NCI-H1092 treated with DMSO at 0.1 percent for 48 hours (cell line): ENCODE measurements around the gene LRRC37A3.
"Not testable (repeated sequence)": the region's sequence is repeated elsewhere in the genome, so short reads cannot be mapped to it uniquely, and the experiment has no call there.

Experiments used
- DNase-seq: peaks from one replicate; lab custom pipeline; 2025; lab: John Stamatoyannopoulos, UW

Gene LRRC37A3

DNA sequence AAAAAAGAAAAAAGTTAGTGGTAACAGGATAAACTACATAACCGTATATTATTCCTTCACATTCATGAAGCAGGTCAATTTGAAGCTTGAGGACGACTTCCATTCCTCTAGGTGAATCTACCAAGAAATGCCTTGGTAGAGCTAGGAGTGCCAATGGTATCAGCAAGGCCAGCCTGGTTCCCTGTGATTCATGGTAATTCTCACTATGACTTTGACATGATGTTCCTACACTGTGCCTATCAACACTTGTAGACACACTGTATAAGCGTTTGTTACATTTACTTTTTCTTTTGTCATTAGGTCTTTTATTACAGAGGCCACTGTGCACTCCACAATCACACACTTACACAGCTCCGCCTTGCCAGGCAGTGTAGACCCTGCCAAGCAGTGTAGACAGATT is 7.2 kb upstream of the LRRC37A3 start:
- DNase-seq, result not testable (repeated sequence)

DNA sequence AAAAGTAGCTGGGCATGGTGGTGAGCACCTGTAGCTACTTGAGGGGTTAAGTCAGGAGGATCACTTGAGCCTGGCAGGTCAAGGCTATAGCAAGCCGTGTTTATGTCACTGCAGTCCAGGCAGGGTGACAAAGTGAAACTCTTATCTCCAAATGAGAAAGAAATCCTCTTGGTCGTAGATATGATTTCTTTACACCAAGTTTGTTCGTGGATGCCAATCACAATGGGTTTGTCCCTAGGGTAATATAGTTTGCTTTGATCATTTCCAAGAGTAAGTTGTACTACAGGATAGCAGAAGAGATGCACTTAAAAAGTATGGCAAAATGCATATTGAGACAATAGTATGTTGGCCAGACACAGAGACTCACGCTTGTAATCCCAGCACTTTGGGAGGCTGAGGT is 6.0 kb upstream of the LRRC37A3 start:
- DNase-seq, result not testable (repeated sequence)

DNA sequence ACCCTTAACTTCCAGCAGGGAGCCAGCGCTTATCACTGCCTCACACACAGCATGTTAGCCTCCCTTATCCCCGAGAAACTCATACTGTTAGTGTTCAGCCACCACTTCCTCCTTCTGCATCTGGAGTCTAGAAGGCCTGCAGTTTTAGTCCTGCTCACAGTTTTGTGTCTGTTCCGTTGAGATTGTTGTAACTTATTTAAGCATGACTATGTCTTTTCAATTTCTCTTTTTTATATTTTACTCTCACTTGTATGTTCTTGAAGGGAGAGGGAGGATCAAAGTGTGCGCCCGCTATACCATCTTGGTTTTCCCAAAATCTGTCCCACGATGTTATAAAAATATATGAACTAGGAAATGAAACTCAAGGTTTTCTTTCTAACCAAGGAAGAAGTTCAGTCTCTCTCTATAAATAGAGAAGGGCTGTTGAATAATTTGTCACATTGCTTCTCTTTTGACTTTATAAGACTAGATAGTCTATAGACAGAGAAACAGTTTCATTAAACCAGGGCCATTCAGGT is 3.8 kb upstream of the LRRC37A3 start:
- not testable (repeated sequence) for DNase-seq

DNA sequence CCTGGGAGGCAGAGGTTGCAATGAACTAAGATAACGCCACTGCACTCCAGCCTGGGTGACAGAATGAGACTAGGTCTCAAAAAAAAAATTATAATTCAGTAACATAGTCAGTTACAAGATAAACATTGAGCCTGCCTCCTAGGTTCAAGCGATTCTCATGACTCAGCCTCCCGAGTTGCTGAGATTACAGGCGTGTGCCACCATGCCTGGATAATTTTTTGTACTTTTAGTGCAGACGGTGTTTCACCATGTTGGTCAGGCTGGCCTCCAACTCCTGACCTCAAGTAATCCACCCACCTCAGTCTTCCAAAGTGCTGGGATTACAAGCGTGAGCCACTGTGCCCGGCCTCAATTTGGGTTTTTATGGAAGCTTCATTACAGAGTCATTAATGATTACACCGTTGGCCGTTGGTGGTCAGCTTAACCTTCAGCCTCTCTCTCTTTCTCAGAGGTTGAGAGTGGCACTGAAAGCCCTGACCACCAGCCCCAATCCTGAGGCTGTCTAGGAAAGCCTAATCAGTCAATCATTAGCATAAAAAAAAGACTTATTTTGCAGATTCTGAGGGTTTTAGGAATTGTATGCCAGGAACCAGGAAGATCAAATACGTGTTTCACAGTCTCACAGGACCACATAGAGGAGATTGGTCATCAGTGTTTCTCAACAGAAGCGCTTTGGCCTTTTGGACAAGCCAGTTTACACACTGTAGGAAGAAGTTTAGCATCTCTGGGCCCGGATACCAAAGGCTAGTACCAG is 1.3 kb upstream of the LRRC37A3 start:
- DNase-seq, result no peak

DNA sequence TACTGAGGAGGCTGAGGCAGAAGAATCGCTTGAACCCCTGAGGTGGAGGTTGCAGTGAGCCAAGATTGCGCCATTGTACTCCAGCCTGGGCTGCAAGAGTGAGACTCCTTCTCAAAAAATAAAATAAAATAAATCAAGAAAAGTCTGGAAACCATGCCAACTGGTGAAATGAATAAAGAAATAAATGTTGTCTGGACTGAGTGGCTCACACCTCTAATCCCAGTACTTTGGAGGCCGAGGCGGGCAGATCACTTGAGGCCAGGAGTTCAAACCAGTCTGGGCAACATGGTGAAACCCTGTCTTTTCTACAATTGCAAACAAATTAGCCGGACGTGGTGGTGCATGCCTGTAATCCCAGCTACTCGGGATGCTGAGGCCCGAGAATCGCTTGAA is 744 bp upstream of the LRRC37A3 start:
- no peak for DNase-seq

DNA sequence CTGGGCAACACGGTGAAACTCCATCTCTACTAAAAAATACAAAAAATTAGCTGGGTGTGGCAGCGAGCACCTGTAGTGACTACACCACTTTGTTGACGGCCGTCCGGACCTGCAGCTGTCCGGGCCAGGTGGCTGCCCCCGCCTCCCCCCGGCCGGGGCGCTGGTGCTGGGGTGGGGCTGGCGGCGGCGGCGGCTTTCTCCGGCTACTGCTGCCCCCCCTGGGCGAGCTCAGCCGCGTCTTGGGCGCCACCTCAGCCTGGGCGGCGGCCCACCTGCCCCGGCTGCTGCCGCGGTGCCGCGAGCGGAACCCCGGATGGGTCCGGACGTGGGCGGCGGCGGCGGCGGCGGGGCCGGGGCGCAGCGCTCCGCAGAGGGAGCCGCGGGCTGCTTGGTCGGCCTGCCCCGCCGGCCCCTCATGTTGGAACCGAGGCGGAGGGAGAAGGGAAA is 413 bp downstream of the LRRC37A3 start:
- not testable (repeated sequence) for DNase-seq

DNA sequence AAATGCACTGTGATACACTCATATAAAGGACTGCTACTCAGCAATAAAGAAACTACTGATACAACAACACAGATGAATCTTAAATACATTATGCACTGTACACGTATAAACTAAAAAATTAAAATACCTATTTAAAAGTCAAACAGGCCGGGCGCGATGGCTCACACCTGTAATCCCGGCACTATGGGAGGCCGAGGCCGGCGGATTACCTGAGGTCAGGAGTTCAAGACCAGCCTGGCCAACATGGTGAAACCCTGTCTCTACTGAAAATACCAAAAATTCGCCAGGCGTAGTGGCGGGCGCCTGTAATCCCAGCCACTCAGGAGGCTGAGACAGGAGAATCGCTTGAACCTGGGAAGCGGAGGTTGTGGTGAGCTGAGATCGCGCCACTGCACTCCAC is 1.7 kb downstream of the LRRC37A3 start:
- not testable (repeated sequence) for DNase-seq

DNA sequence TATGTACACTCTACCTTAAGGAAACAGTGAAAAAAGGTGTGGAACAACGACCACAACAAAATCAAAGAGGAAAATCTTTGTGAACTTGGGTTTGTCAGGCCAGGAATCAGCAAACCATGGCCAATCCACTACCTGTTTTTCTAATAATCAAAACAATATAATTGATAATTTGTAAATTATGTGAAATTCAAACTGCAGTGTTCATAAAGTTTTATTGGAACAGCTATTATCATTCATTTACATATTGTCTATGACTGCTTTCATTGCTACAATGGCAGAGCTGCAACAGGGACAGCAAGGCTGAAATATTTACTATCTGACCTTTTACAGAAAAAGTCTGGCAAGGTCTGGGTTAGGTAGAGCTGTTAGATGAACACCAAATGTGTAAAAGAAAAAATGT is 4.0 kb downstream of the LRRC37A3 start:
- DNase-seq, result not testable (repeated sequence)

DNA sequence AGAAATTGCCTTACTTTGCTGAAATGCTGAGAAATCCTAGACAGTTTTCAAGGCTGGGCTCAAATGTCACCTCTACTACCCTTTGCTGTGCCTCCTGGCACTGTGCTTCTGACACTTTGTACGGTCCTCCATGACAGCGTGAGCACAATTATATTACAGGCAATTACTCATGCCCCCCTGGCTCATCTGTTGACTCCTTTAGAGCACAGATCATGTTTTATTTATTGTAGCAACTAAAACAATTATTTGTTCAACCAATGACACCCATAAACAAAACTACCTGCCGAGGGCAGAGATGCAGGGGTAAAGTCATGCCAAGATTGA is 9.1 kb downstream of the LRRC37A3 start:
- DNase-seq, result not testable (repeated sequence)

DNA sequence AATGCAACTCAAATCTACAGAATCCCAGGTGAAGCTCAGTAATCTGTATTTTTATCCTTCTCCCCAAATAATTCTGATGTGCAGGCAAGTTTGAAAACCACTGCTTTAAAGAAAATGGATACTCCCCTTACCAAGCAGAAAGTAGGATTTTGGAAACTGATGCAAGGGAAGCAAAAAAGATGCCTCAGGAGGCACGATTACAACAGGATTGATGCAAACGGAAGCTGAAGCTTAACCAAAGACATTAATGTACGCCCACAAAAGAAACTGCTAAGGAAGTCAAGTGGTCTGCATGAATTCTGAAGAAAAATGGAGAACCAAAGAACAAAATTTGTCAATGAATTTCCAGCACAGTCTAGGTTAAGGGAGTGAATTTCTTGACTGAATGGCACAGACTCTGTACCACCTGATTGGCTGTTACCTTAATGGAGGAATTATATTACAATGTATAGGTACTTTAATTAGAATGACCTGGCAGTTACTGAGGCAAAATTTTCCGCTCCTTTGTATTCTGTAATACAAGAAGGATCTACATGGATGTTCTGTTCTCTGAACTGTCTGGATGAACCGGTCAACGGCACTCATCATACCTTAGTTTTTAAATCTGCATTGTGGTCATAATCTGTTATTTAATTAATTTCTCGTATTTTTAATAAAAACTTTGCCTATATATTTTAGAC is 9.6 kb downstream of the LRRC37A3 start:
- DNase-seq, result not testable (repeated sequence)

DNA sequence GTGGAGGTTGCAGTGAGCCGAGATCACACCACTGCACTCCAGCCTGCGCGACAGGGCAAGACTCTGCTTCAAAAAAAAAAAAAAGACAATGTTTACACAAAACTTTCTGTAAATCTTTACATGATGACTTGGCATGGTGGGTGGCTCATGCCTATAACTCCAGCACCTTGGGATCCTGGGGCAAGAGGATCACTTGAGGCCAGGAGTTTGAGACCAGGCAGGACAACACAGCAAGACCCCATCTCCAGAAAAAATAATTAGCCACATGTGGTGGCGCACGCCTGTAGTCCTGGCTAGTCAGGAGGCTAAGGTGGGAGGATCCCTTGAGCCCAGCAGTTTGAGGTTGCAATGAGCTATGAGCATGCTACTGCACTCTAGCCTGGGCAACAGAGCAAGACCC is 15.2 kb downstream of the LRRC37A3 start:
- not testable (repeated sequence) for DNase-seq

DNA sequence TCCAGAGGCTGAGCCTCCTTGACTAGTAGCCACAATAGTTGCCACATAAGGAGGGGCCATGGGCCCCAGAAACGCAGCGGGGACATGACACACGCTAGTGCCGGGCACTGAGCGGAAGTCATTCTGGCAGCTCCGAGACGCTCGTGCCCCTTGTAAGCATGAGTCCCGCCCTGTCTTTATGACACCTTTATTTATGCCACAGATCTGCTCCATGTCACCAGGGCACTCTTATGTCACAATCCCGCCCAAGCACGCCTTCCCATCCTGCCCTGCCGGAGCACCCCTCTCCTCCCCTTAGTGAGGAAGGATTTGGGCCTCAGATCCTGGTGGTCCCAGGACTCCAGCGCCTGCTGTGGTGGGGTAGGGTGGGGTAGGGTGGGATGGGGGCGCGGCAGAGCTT is 22.1 kb downstream of the LRRC37A3 start:
- DNase-seq, result not testable (repeated sequence)

DNA sequence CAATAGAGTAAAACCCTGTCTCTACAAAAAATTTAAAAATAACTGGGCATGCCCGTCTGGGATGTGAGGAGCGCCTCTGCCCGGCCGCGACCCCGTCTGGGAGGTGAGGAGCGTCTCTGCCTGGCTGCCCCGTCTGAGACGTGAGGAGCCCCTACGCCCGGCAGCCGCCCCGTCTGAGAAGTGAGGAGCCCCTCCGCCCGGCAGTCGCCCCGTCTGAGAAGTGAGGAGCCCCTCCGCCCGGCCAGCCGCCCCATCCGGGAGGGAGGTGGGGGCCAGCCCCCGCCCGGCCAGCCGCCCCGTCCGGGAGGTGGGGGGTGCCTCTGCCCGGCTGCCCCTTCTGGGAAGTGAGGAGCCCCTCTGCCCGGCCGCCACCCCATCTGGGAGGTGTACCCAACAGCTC is 45.1 kb downstream of the LRRC37A3 start:
- DNase-seq, result not testable (repeated sequence)

DNA sequence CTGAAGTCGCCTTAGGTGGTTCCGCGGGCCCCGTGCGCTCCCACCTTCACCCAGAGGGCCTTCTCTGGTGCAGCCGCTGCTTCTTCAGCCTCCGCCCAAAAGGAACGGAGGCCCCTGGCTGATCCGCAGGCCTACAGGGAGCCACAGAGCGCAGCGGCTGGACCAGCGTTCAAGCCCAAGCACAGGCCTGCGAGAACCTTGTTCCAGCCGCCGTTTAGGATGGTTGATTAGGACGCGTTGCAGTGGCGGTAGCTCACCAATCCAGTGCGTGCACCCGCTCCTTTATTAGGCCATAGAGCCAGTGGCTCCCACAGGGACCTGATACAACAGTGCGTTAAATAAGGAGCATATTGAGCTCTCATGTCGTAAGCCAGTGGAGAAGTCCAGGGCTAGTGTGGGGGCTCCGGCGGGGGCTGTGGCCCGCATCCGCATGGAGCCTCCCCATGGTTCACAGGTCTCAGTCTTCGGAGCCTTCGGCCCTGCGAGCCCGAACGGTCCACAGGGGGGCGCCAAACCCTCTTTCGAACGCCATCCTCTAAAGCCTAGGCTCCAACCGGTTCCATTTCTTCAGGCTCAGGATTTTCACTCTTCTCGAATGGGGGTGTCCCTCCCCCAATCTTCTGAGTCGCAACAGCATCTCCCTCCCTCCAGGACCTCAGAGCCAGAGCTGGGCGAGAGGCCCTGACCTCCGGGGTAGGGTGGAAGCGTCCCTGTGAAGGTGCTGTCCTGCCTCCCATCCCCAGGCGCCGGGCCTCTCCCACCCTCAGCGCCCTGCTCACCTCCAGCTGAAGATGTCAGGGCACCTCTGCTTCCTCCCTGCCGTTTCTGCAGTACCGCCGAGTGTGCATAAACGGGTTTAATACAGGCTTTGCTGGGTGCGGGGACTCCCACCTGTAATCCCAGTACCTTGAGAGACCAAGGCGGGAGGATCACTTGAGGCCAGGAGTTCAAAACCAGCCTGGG is 71.5 kb downstream of the LRRC37A3 start:
- DNase-seq, result peak; percentile 24

DNA sequence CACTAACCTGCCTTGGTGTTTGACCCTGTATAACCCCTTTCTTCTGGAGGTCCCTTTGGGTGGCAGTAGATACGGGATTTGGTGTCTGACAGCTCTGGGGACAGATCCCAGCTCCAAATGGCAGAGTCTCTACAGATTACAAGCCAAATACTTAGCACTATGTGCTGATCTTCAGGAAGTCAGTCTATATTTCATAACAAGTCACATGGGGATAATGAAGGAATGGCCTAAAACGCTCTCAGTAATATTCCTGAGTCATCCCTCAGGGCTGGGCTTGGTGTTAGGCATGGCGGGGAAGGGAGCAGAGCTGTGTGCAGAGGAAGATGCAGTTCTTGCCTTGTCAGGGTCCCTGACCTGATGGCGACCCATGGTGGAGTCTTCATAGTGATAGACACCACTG is 72.4 kb downstream of the LRRC37A3 start:
- not testable (repeated sequence) for DNase-seq

DNA sequence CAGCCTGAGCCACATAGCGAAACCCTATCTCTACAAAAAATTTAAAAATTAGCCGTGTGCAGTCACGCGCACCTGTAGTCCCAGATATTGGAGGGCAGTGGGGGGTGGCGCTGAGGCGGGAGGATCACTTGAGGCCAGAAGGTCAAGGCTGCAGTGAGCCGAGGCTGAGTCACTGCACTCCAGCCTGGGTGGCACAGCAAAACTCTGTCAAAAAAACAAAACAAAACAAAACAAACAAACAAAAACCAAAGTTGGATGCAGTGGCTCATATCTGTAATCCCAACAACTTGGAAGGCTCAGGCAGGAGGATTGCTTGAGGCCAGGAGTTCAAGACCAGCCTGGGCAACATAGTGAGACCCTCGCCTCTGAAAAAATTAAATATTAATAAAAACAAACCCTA is 75.4 kb downstream of the LRRC37A3 start:
- DNase-seq, result not testable (repeated sequence)

DNA sequence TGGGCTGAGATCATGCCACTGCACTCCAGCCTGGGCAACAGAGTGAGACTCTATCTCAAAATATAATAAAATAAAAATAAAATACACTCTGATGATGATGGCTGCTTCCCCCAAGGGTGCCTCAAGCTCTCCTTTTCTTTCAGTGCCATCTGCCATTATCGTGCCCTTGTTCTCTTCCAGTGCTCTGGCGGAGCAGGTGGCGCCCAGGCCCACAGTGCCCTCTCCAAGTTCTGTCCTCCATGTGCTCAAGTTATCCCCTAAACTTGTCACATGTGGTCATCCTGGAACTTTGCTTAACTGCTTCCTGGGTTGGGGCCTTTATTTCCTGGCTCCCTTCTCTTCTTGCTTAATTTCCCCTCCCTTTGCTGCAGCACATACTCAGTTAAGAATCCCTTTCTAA is 76.4 kb downstream of the LRRC37A3 start:
- not testable (repeated sequence) for DNase-seq

DNA sequence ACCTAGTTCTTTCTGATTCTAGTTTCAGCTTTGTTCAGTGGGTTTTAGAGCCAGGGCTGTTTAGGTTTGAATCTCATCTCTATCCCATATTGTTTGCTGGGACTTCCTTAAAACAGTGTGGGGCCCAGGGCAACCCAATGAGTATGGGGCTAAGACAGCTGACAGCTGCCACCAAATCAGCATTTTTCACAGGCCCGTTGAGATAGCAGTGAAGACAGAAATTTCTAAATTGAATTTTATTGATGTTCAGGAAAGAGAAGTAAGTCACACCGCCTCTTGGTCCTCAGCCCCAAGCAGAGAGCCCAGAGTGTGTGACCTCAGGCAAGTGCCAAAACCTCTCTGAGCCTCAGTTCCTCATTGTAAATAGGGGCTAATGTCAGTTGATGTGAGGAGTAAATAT is 78.3 kb downstream of the LRRC37A3 start:
- not testable (repeated sequence) for DNase-seq

DNA sequence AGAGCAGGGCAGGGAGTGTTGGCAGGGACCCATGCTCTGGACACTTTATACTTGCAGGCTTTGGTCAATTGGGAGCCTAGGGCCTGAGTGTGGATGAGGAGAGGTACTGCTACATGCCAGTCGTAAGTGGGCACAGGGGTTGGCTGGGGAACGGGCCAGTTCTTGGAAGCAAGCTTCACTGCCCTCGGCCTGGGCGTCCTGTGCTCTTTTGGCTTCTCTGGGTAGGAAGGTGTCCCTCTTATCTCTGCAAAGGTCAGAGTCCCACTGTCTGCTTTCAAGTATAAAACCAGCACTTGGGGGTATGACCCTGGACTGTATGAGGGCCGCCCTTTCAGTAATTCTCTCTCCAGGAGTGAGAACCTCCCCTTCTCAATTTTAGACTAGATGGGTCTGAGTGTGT is 80.8 kb downstream of the LRRC37A3 start:
- DNase-seq, result not testable (repeated sequence)

DNA sequence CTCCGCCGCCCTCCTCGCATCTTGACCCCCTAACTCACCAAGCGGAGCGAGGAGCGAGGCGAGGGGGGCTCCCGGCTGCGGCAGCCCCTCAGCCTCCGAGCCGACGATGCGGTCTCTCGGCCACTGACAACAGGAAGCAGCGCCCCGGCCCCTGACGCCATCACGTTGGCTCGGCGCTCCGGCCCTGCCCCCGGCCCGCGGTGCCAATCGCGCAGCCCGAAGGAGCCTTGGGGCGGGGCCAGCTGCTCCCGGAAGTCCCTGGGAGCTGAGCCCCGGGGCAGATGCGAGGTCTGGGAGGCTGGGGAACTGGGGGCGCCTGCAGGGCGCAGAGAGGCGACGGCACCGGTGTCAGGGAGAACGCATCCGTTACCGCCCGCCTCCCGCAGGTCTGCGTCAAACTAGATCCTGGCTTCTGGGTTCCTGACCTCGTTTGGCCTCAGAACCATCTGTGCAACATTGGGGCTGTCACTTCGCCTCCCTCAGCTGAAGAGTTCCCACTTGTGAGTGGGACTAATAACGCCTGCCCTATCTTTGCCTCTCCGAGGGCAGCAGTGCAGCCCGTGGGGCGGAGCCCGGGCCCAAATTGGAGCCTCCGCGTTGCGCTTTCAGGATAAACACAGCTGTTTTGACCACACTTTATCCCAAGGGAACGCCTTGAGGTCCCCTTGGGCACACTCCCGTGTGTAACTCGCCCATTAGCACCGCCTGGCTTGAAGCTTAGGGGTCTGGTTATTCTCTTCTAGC is 82.1 kb downstream of the LRRC37A3 start:
- DNase-seq, result peak; percentile 68

DNA sequence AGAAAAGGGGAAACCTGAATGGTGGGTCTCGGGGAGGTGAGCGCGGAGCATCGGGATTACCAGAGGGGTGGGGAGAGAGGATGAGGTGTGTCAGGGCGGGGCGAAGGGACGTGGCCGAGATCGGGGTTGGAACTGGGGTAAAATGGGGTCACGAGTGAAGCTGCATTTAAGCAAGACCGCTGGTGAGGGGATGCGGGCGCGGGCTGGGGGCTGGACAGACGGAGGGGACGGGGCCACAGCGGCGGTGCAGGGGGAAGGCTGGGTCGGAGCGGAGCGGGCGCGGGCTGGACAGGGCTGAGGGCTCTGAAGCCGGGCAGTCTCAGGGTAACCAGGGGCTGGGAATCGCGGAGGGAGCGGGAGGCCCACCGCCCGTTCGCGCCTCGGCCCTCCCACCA is 82.7 kb downstream of the LRRC37A3 start:
- DNase-seq, result not testable (repeated sequence)
